ENCODE results near the gene POLR1C.

- no peak for TF ChIP-seq CTCF (IDR thresholded peaks at IDR 0.05)
- no peak for TF ChIP-seq EP300 (IDR thresholded peaks at IDR 0.05)
- no peak for TF ChIP-seq POLR2A (IDR thresholded peaks at IDR 0.05; ENCODE audit: low read depth)
- TF ChIP-seq POLR2AphosphoS5 (IDR thresholded peaks at IDR 0.05), result no peak
These were observed 27.4 kb upstream of the POLR1C start for GRCh38 chr6:43489277-43490072.

All from esophagus muscularis mucosa (tissue), 4 donors.